GOT3 (cell line): ENCODE data around the gene KRTAP10-5.

Source experiments
- DNase-seq: peaks from one replicate; lab custom pipeline; 2025; ENCODE audit warnings: mixed read lengths; lab: John Stamatoyannopoulos, UW

Gene KRTAP10-5

GRCh38 chr21:44549525-44550211 is 30.7 kb downstream of the KRTAP10-5 start:
- DNase-seq = no peak

- no peak for DNase-seq
Observed at GRCh38 chr21:44548922-44549321, 31.5 kb downstream of the KRTAP10-5 start.

- DNase-seq = no peak
Observed at GRCh38 chr21:44548381-44548780, 32.0 kb downstream of the KRTAP10-5 start.

GRCh38 chr21:44547656-44548331 is 32.6 kb downstream of the KRTAP10-5 start:
- no peak for DNase-seq

- DNase-seq = no peak
Observed at GRCh38 chr21:44544566-44544965, 35.8 kb downstream of the KRTAP10-5 start.

GRCh38 chr21:44542716-44543115 is 37.7 kb downstream of the KRTAP10-5 start:
- no peak for DNase-seq

- DNase-seq = no peak
Observed at GRCh38 chr21:44540741-44541288, 39.6 kb downstream of the KRTAP10-5 start.

GRCh38 chr21:44539991-44540666 is 40.3 kb downstream of the KRTAP10-5 start, which contains the start of gene KRTAP10-1:
TSS of gene KRTAP10-1 (minus strand) at chr21:44540195. CDS start at chr21:44540150, 45 bp downstream.
- DNase-seq = no peak

GRCh38 chr21:44539046-44539445 is 41.4 kb downstream of the KRTAP10-5 start:
- DNase-seq = no peak

- DNase-seq = no peak
Observed at GRCh38 chr21:44537930-44538911, 42.2 kb downstream of the KRTAP10-5 start.

- no peak for DNase-seq
Observed at GRCh38 chr21:44535963-44536362, 44.4 kb downstream of the KRTAP10-5 start.

GRCh38 chr21:44534688-44535087 is 45.7 kb downstream of the KRTAP10-5 start:
- no peak for DNase-seq

- DNase-seq = no peak
Observed at GRCh38 chr21:44533891-44534627, 46.3 kb downstream of the KRTAP10-5 start.

- DNase-seq = no peak
Observed at GRCh38 chr21:44533121-44533890, 47.1 kb downstream of the KRTAP10-5 start.

GRCh38 chr21:44532712-44533111 is 47.7 kb downstream of the KRTAP10-5 start:
- no peak for DNase-seq

- no peak for DNase-seq
Observed at GRCh38 chr21:44531606-44532564, 48.5 kb downstream of the KRTAP10-5 start.

GRCh38 chr21:44530903-44531605 is 49.4 kb downstream of the KRTAP10-5 start:
- DNase-seq = no peak
